ENCODE data around the gene PTPRR. TPM values are rescaled to one million over a fixed set of nuclear protein-coding genes. Genes with fewer than 3 reads are reported as not detected.

Gene PTPRR
- total and polyA plus RNA-seq, 4 donors: 0.02 to 0.08 TPM; not detected in 2

DNA sequence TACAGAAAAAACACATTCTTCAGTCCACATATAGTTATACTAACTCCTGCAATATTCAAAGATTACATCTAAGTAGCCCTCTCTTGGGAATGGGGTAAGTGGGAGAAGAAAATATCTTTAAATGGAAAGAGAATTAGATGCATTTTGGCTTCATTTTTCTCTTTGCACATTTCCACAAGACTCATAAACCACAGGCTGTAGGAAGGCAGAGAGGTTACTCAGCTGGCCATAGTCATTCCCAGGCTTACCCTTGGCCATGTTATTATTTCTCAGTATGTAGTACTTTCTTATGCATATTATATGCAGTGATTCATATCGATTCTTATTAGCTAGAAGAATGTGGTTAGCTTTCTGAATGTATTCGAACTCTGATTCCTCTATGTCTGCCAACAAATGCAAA, 92.2 kb downstream of the PTPRR start:
- Histone ChIP-seq H3K27me3 (ENCODE audit: control insufficient read depth in 4 of 4, insufficient read depth in 4 of 4, low read length in 3 of 4) (no peaks in the 10 kb centered on the region), H3K36me3 (ENCODE audit: control insufficient read depth in 4 of 4, insufficient read depth in 3 of 4, low read depth in 1 of 4, low read length in 3 of 4) (no peaks in the 10 kb centered on the region), H3K4me1 (ENCODE audit: control insufficient read depth in 4 of 4, insufficient read depth in 4 of 4, low read length in 3 of 4) (no peaks in the 10 kb centered on the region), H3K4me3 (ENCODE audit: low read depth in 1 of 3, low read length in 3 of 3) (no peak overlapping the region), H3K27ac (ENCODE audit: low read depth in 1 of 2, low read length in 2 of 2) (no peak overlapping the region), H3K9me3 (ENCODE audit: control insufficient read depth in 4 of 4, low read length in 3 of 4) (no peaks in the 10 kb centered on the region), H3K9ac (ENCODE audit: low read depth in 1 of 2, low read length in 2 of 2) (no peak overlapping the region)
- TF ChIP-seq, protein P1, sequence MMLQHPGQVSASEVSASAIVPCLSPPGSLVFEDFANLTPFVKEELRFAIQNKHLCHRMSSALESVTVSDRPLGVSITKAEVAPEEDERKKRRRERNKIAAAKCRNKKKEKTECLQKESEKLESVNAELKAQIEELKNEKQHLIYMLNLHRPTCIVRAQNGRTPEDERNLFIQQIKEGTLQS (IDR thresholded peaks at IDR 0.05): no peak
- TF ChIP-seq NR2F2 (IDR thresholded peaks at IDR 0.05) (no peak), FOXA1 (IDR thresholded peaks at IDR 0.05) (no peak), JUND (IDR thresholded peaks at IDR 0.05) (no peak), TAF1 (conservative IDR thresholded peaks at IDR 0.05) (no peak), RAD21 (IDR thresholded peaks at IDR 0.05) (no peak), RXRA (IDR thresholded peaks at IDR 0.05) (no peak), YY1 (IDR thresholded peaks at IDR 0.05) (no peak), HNF4G (IDR thresholded peaks at IDR 0.05) (no peak), FOXA2 (IDR thresholded peaks at IDR 0.05) (no peak), GABPA (IDR thresholded peaks at IDR 0.05 in 1 of 2, conservative IDR thresholded peaks at IDR 0.05 in 1 of 2) (no peak), EGR1 (IDR thresholded peaks at IDR 0.05; ENCODE audit: low read depth in 2 of 2) (no peak)
- TF ChIP-seq, protein P2, sequence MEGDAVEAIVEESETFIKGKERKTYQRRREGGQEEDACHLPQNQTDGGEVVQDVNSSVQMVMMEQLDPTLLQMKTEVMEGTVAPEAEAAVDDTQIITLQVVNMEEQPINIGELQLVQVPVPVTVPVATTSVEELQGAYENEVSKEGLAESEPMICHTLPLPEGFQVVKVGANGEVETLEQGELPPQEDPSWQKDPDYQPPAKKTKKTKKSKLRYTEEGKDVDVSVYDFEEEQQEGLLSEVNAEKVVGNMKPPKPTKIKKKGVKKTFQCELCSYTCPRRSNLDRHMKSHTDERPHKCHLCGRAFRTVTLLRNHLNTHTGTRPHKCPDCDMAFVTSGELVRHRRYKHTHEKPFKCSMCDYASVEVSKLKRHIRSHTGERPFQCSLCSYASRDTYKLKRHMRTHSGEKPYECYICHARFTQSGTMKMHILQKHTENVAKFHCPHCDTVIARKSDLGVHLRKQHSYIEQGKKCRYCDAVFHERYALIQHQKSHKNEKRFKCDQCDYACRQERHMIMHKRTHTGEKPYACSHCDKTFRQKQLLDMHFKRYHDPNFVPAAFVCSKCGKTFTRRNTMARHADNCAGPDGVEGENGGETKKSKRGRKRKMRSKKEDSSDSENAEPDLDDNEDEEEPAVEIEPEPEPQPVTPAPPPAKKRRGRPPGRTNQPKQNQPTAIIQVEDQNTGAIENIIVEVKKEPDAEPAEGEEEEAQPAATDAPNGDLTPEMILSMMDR (IDR thresholded peaks at IDR 0.05; ENCODE audit: low read depth, low read length, missing input control): no peak
- TF ChIP-seq, protein P3, sequence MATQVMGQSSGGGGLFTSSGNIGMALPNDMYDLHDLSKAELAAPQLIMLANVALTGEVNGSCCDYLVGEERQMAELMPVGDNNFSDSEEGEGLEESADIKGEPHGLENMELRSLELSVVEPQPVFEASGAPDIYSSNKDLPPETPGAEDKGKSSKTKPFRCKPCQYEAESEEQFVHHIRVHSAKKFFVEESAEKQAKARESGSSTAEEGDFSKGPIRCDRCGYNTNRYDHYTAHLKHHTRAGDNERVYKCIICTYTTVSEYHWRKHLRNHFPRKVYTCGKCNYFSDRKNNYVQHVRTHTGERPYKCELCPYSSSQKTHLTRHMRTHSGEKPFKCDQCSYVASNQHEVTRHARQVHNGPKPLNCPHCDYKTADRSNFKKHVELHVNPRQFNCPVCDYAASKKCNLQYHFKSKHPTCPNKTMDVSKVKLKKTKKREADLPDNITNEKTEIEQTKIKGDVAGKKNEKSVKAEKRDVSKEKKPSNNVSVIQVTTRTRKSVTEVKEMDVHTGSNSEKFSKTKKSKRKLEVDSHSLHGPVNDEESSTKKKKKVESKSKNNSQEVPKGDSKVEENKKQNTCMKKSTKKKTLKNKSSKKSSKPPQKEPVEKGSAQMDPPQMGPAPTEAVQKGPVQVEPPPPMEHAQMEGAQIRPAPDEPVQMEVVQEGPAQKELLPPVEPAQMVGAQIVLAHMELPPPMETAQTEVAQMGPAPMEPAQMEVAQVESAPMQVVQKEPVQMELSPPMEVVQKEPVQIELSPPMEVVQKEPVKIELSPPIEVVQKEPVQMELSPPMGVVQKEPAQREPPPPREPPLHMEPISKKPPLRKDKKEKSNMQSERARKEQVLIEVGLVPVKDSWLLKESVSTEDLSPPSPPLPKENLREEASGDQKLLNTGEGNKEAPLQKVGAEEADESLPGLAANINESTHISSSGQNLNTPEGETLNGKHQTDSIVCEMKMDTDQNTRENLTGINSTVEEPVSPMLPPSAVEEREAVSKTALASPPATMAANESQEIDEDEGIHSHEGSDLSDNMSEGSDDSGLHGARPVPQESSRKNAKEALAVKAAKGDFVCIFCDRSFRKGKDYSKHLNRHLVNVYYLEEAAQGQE (IDR thresholded peaks at IDR 0.05): no peak
- TF ChIP-seq, protein P4, sequence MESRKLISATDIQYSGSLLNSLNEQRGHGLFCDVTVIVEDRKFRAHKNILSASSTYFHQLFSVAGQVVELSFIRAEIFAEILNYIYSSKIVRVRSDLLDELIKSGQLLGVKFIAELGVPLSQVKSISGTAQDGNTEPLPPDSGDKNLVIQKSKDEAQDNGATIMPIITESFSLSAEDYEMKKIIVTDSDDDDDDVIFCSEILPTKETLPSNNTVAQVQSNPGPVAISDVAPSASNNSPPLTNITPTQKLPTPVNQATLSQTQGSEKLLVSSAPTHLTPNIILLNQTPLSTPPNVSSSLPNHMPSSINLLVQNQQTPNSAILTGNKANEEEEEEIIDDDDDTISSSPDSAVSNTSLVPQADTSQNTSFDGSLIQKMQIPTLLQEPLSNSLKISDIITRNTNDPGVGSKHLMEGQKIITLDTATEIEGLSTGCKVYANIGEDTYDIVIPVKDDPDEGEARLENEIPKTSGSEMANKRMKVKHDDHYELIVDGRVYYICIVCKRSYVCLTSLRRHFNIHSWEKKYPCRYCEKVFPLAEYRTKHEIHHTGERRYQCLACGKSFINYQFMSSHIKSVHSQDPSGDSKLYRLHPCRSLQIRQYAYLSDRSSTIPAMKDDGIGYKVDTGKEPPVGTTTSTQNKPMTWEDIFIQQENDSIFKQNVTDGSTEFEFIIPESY (IDR thresholded peaks at IDR 0.05): no peak
- WGBS: 83% methylated on average over 2 of the region's 2 CpGs
- DNase-seq (ENCODE audit: low spot score): no peak

DNA sequence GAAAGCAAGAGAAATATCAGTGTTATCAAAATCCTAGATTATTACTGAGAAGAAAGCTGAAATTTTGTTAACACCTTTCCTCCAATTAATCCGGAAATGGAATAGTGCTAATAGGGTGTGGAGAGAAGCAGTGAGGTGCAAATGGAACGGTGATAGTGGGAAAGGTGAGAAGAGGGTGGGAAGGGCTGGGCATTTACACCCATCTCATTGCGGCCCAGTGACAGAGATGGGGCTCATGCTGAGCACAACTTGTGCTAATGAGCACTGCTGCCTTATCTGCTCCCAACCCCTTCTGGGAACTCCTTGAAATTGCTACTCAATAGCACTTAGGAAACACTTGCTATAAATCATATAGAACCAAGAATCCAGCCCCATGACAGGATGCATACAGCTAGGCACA, 94.4 kb downstream of the PTPRR start:
- 64% methylated on average over 3 of the region's 3 CpGs for WGBS
- no peaks in the 10 kb centered on the region for H3K4me1 ChIP-seq (ENCODE audit: control insufficient read depth in 4 of 4, insufficient read depth in 4 of 4, low read length in 3 of 4)
- no peak overlapping the region for H3K9ac ChIP-seq (ENCODE audit: low read depth in 1 of 2, low read length in 2 of 2)
- H3K27ac ChIP-seq (ENCODE audit: low read depth in 1 of 2, low read length in 2 of 2): no peak overlapping the region
- no peaks in the 10 kb centered on the region for H3K36me3 ChIP-seq (ENCODE audit: control insufficient read depth in 4 of 4, insufficient read depth in 3 of 4, low read depth in 1 of 4, low read length in 3 of 4)
- DNase-seq (ENCODE audit: low spot score): no peak
- H3K27me3 ChIP-seq (ENCODE audit: control insufficient read depth in 4 of 4, insufficient read depth in 4 of 4, low read length in 3 of 4): no peaks in the 10 kb centered on the region
- H3K9me3 ChIP-seq (ENCODE audit: control insufficient read depth in 4 of 4, low read length in 3 of 4): no peaks in the 10 kb centered on the region
- no peak overlapping the region for H3K4me3 ChIP-seq (ENCODE audit: low read depth in 1 of 3, low read length in 3 of 3)
- no peak for TF ChIP-seq GABPA (IDR thresholded peaks at IDR 0.05 in 1 of 2, conservative IDR thresholded peaks at IDR 0.05 in 1 of 2)
- TF ChIP-seq YY1 (IDR thresholded peaks at IDR 0.05): no peak
- TF ChIP-seq RAD21 (IDR thresholded peaks at IDR 0.05): no peak
- TF ChIP-seq, protein P3 (IDR thresholded peaks at IDR 0.05): no peak
- TF ChIP-seq, protein P1 (IDR thresholded peaks at IDR 0.05): no peak
- TF ChIP-seq, protein P5, sequence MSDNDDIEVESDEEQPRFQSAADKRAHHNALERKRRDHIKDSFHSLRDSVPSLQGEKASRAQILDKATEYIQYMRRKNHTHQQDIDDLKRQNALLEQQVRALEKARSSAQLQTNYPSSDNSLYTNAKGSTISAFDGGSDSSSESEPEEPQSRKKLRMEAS (IDR thresholded peaks at IDR 0.05): no peak
- TF ChIP-seq, protein P2 (IDR thresholded peaks at IDR 0.05; ENCODE audit: low read depth, low read length, missing input control): no peak

All from liver (tissue), 9 donors.